ENCODE data around the gene MRAP.
A peak's percentile ranks its signal among the peaks of the same experiment; 100 is the strongest.

The MRAP gene

DNA sequence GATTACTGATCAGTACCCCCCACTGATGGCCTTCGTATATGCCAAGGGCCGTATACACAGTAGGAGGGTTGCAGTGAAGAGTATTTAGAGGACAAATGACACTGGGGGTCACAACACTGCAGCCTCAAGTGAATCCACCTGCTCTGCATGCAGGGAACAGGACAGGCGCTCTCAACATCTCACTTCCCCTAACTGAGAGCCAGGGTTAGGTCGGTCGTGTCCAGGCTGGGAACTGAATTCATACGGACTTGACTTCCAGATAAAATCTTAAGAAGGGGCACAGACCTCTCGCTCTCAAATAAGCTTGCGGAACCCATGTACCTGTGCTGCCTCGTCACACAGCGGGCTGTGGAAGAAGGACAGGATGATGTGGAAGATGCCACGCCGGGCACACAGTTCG is 22.8 kb downstream of the MRAP start:
- H3K27ac ChIP-seq, result no peak overlapping the region
- TF ChIP-seq, protein P1, sequence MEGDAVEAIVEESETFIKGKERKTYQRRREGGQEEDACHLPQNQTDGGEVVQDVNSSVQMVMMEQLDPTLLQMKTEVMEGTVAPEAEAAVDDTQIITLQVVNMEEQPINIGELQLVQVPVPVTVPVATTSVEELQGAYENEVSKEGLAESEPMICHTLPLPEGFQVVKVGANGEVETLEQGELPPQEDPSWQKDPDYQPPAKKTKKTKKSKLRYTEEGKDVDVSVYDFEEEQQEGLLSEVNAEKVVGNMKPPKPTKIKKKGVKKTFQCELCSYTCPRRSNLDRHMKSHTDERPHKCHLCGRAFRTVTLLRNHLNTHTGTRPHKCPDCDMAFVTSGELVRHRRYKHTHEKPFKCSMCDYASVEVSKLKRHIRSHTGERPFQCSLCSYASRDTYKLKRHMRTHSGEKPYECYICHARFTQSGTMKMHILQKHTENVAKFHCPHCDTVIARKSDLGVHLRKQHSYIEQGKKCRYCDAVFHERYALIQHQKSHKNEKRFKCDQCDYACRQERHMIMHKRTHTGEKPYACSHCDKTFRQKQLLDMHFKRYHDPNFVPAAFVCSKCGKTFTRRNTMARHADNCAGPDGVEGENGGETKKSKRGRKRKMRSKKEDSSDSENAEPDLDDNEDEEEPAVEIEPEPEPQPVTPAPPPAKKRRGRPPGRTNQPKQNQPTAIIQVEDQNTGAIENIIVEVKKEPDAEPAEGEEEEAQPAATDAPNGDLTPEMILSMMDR (IDR thresholded peaks at IDR 0.05), result no peak

DNA sequence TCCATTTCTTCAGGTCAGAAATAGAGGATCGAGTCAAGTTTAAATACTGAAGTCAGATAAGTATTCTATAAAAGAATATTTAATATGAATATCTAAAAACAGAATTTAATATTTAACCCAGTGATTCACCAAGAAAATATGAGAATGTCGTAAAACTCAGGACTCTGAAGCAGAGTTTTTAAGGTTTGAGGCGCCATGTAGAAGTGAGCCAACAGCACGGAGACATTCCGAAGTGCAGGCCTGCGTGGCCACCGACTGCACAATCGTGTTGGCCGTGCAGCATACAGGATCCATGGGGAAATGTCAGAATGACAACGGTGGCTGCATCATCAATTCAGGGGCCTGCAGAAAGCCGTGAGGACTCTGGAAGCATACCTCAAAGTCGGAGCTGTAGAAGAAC is 23.4 kb downstream of the MRAP start:
- no peak overlapping the region for H3K27ac ChIP-seq
- H3K4me3 ChIP-seq, result no peak overlapping the region
- TF ChIP-seq, protein P1 (IDR thresholded peaks at IDR 0.05), result no peak
- peak; percentile 46 for DNase-seq (ENCODE audit: low spot score)

More for the DNA sequence above, 22.8 kb downstream of the MRAP start:
- H3K4me3 ChIP-seq, result no peak overlapping the region
- no peak for DNase-seq (ENCODE audit: low spot score)

DNA sequence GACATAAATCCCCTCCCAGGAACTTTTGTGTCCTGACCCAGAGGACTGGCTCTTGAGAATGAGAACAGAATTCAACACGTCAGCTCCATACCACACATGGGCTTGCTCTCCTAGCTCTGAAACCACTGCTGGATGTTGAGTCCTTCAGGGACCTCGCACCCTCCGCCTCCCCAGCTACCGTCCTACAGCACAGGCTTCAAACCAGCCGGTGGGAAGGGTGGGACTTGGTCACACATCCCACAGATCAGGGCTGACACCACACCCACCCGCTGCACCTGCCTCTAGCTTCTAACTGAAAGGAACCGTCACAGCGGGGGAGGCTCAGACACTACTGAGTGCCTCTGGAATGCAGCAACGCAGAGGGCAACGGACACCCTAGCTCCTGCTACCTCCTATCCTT is 24.0 kb downstream of the MRAP start:
- TF ChIP-seq, protein P1 (IDR thresholded peaks at IDR 0.05), result no peak
- peak; percentile 66 for DNase-seq (ENCODE audit: low spot score)
- no peak overlapping the region for H3K4me3 ChIP-seq
- H3K27ac ChIP-seq, result no peak overlapping the region

DNA sequence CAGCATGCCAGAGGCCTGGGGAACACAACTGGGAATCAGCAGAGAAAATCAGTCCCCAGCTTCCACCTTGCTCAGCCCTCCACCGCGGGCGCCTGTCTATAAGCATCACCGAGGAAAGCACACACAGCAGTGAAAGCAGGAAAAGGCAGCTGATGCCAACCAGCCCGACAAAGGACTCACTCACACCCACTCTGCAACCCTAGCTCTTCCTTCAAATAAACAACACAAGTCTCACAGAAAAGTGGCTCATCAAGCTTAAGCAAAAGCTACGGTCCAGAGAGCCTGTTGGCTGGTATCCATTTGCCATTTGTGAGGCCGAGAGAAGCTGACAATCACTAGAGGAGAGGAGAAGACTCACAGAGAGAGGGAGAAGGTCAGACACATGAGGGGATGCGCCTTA is 27.1 kb downstream of the MRAP start:
- Histone ChIP-seq H3K4me3 (no peak overlapping the region), H3K27ac (no peak overlapping the region)
- TF ChIP-seq, protein P1 (IDR thresholded peaks at IDR 0.05), result no peak
- peak; percentile 28 for DNase-seq (ENCODE audit: low spot score)

DNA sequence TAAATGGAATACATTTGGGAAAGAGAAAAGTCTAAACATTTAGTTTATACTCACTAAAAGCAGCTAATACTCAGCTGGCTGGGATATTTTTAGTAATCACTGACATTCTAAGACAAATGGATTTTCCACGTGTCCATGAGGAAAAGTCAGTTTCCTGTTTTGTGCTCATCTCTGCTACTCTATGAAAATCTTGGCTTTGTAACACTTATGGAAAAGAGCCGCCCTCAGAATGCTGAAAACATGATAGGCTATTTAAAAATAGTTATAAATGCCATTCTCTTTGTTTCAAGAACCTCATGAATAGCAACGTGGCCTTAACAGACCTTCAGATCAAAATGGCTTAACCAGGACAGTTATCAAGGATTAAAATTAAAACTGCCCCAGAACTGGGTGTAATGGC is 29.9 kb downstream of the MRAP start:
- TF ChIP-seq, protein P1 (IDR thresholded peaks at IDR 0.05), result no peak
- no peak overlapping the region for H3K4me3 ChIP-seq
- DNase-seq (ENCODE audit: low spot score), result no peak
- peak overlapping the region; percentile 20 to 38 for H3K27ac ChIP-seq

DNA sequence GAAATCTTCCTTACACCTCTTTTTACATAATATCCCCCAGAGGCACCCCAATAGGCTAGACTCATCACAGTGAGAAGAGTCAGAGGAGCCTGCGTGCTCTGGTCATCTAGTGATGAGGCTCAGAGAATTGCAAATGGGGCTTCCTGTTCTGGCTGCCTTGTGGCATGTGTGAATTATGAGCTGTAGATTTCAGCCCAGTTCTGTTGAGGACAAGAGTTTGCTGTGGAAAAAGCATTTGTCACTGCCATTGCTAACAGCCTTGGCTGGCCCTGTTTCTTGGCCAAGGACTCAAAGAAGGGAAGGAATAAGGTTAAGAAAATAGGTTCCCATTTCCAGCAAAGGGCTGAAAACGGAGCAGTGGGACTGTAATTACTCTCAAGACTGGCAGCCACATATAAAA is 30.7 kb downstream of the MRAP start:
- peak; percentile 41 for DNase-seq (ENCODE audit: low spot score)
- no peak overlapping the region for H3K4me3 ChIP-seq
- H3K27ac ChIP-seq, result peak overlapping the region; percentile 20 to 27
- TF ChIP-seq, protein P1 (IDR thresholded peaks at IDR 0.05), result no peak

DNA sequence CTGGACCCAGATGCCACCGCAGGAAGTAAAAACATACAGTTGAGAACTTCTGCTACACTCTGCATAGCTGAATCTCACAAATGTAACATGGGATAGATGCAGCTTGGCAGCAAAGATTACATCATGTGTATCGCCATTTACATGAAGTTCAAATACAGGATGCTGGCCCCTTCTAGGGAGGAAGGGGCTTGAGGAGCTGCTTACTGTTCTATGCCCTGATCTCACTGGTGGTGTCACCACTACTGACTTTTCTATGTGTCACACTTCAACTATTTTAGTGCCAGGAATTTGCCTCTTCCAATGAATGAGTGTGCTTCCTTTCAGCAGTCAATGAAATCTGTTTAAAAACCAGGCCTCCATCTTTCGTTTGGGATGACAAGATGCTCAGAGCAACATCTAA is 31.1 kb downstream of the MRAP start:
- TF ChIP-seq, protein P1 (IDR thresholded peaks at IDR 0.05), result no peak
- Histone ChIP-seq H3K4me3 (no peak overlapping the region), H3K27ac (peak overlapping the region in 1 of 2 donors; percentile 20)
- peak; percentile 12 for DNase-seq (ENCODE audit: low spot score)

Measured in coronary artery (tissue), 2 donors.